Karpas-422 (cell line): ENCODE measurements around the gene RAC2. TPM values are rescaled to one million over a fixed set of nuclear protein-coding genes. Genes with fewer than 3 reads are reported as not detected.

ENCODE experiments used
- DNase-seq: peaks from one replicate; pipeline ENCODE4 v3.0.0-alpha.2; 2015
- H2AFZ ChIP-seq: fragments of 200-600 bp; sonication (generic); 2 replicates; pipeline ENCODE4 v1.6.1; 2014; ENCODE audit warnings: antibody characterized with exemption, low read length, mixed read lengths
- H3K27ac ChIP-seq: fragments of 200-600 bp; sonication (generic); 2 replicates; pipeline ENCODE4 v1.5.1; 2014; ENCODE audit warnings: mild to moderate bottlenecking, low read length, moderate library complexity
- H3K27me3 ChIP-seq: fragments of 200-600 bp; sonication (generic); 2 replicates; pipeline ENCODE4 v1.6.1; 2014; ENCODE audit warnings: low read length, mixed read lengths
- H3K36me3 ChIP-seq: fragments of 200-600 bp; sonication (generic); 2 replicates; pipeline ENCODE4 v1.6.1; 2014; ENCODE audit warnings: low read length, mixed read lengths; ENCODE audit not compliant: insufficient read depth
- H3K4me1 ChIP-seq: fragments of 200-600 bp; sonication (generic); 2 replicates; pipeline ENCODE4 v1.6.1; 2014; ENCODE audit warnings: mild to moderate bottlenecking, low read length, mixed read lengths
- H3K4me2 ChIP-seq: fragments of 200-600 bp; sonication (generic); 2 replicates; pipeline ENCODE4 v1.6.1; 2014; ENCODE audit warnings: low read length, low read depth, mild to moderate bottlenecking; ENCODE audit not compliant: poor library complexity, severe bottlenecking
- H3K4me3 ChIP-seq: fragments of 200-600 bp; sonication (generic); 2 replicates; pipeline ENCODE4 v1.5.1; 2014; ENCODE audit warnings: mild to moderate bottlenecking, antibody characterized with exemption, low read length, mixed read lengths
- H3K79me2 ChIP-seq: fragments of 200-600 bp; sonication (generic); 2 replicates; pipeline ENCODE4 v1.6.1; 2014; ENCODE audit warnings: mild to moderate bottlenecking, low read length, mixed read lengths
- H3K9ac ChIP-seq: fragments of 200-600 bp; sonication (generic); 2 replicates; pipeline ENCODE4 v1.6.0; 2014; ENCODE audit warnings: low read length
- H3K9me2 ChIP-seq: fragments of 200-600 bp; sonication (generic), shearing (Covaris generic); replicated peaks from 2 replicates; pipeline ENCODE4 v1.6.0; 2014; ENCODE audit warnings: mild to moderate bottlenecking, low read length, moderate library complexity; ENCODE audit not compliant: insufficient read depth
- H3K9me3 ChIP-seq: fragments of 300-700, 200-600 bp; sonication (generic); 2 replicates; pipeline ENCODE4 v1.6.1; 2014; ENCODE audit warnings: low read length, mixed read lengths
- H4K20me1 ChIP-seq: fragments of 200-600 bp; sonication (generic); 2 replicates; pipeline ENCODE4 v1.6.1; 2014; ENCODE audit warnings: mild to moderate bottlenecking, antibody characterized with exemption, low read length, low read depth; ENCODE audit not compliant: insufficient read depth
- total RNA-seq: library from RNA; depleted of rRNA; stranded (reverse); fragments of >200 nt; shearing (Covaris generic); gene quantifications from 2 replicates; pipeline ENCODE4 v1.2.3, GENCODE V29; 2014; ENCODE audit warnings: low replicate concordance

Gene RAC2
- total RNA-seq, 1 experiment from 2014 or later, result 294 TPM

GRCh38 chr22:37211866-37212173, 32.2 kb downstream of the RAC2 start:
- Histone ChIP-seq H3K9me2 (no peaks in the 10 kb centered on the region), H3K4me3 (no peak overlapping the region), H3K27me3 (no peaks in the 10 kb centered on the region), H3K9me3 (no peaks in the 10 kb centered on the region), H3K27ac (no peak overlapping the region), H2AFZ (no peak overlapping the region), H3K4me1 (peaks cover 5% of the 10 kb centered on the region), H4K20me1 (no peaks in the 10 kb centered on the region), H3K36me3 (no peaks in the 10 kb centered on the region), H3K4me2 (no peak overlapping the region), H3K9ac (no peak overlapping the region), H3K79me2 (no peaks in the 10 kb centered on the region)
- no peak for DNase-seq

GRCh38 chr22:37211075-37211865, 32.8 kb downstream of the RAC2 start:
- Histone ChIP-seq H3K4me1 (peaks cover 5% of the 10 kb centered on the region), H3K79me2 (no peaks in the 10 kb centered on the region), H3K4me2 (no peak overlapping the region), H3K9me3 (no peaks in the 10 kb centered on the region), H3K36me3 (no peaks in the 10 kb centered on the region), H3K27ac (no peak overlapping the region), H3K9me2 (no peaks in the 10 kb centered on the region), H4K20me1 (no peaks in the 10 kb centered on the region), H3K27me3 (no peaks in the 10 kb centered on the region), H2AFZ (no peak overlapping the region), H3K4me3 (no peak overlapping the region), H3K9ac (no peak overlapping the region)
- DNase-seq, result no peak

- Histone ChIP-seq H2AFZ (no peak overlapping the region), H3K4me1 (peaks cover 5% of the 10 kb centered on the region), H3K27ac (no peak overlapping the region), H3K79me2 (no peaks in the 10 kb centered on the region), H3K4me3 (no peak overlapping the region), H3K36me3 (no peaks in the 10 kb centered on the region), H3K9ac (no peak overlapping the region), H3K9me3 (no peaks in the 10 kb centered on the region), H4K20me1 (no peaks in the 10 kb centered on the region), H3K4me2 (no peak overlapping the region), H3K27me3 (no peaks in the 10 kb centered on the region), H3K9me2 (no peaks in the 10 kb centered on the region)
- no peak for DNase-seq
Observed at GRCh38 chr22:37210041-37210803, 33.8 kb downstream of the RAC2 start.

GRCh38 chr22:37209140-37209845, 34.8 kb downstream of the RAC2 start:
- Histone ChIP-seq H3K4me3 (no peak overlapping the region), H2AFZ (no peak overlapping the region), H3K79me2 (no peaks in the 10 kb centered on the region), H3K36me3 (no peaks in the 10 kb centered on the region), H3K27ac (no peak overlapping the region), H3K27me3 (no peaks in the 10 kb centered on the region), H3K9ac (no peak overlapping the region), H3K9me2 (no peaks in the 10 kb centered on the region), H3K4me2 (no peak overlapping the region), H3K9me3 (no peaks in the 10 kb centered on the region), H4K20me1 (no peaks in the 10 kb centered on the region), H3K4me1 (peaks cover 5% of the 10 kb centered on the region)
- DNase-seq, result no peak

GRCh38 chr22:37208401-37209139, 35.5 kb downstream of the RAC2 start:
- Histone ChIP-seq H3K9me2 (no peaks in the 10 kb centered on the region), H3K27ac (no peak overlapping the region), H4K20me1 (no peaks in the 10 kb centered on the region), H3K4me3 (no peak overlapping the region), H3K4me2 (no peak overlapping the region), H3K79me2 (no peaks in the 10 kb centered on the region), H3K9ac (no peak overlapping the region), H2AFZ (no peak overlapping the region), H3K9me3 (no peaks in the 10 kb centered on the region), H3K36me3 (no peaks in the 10 kb centered on the region), H3K27me3 (no peaks in the 10 kb centered on the region), H3K4me1 (peaks cover 5% of the 10 kb centered on the region)
- no peak for DNase-seq

GRCh38 chr22:37207981-37208380, 36.1 kb downstream of the RAC2 start:
- Histone ChIP-seq H3K9me3 (no peaks in the 10 kb centered on the region), H3K27ac (no peak overlapping the region), H2AFZ (no peak overlapping the region), H3K9ac (no peak overlapping the region), H3K79me2 (no peaks in the 10 kb centered on the region), H3K9me2 (no peaks in the 10 kb centered on the region), H3K4me2 (no peak overlapping the region), H3K36me3 (no peaks in the 10 kb centered on the region), H4K20me1 (no peaks in the 10 kb centered on the region), H3K4me1 (peaks cover 5% of the 10 kb centered on the region), H3K4me3 (no peak overlapping the region), H3K27me3 (no peaks in the 10 kb centered on the region)
- no peak for DNase-seq

- Histone ChIP-seq H3K36me3 (no peaks in the 10 kb centered on the region), H4K20me1 (no peaks in the 10 kb centered on the region), H3K9me2 (no peaks in the 10 kb centered on the region), H3K79me2 (no peaks in the 10 kb centered on the region), H3K27ac (no peak overlapping the region), H2AFZ (no peak overlapping the region), H3K4me3 (no peak overlapping the region), H3K4me1 (peaks cover 4% of the 10 kb centered on the region), H3K27me3 (no peaks in the 10 kb centered on the region), H3K9ac (no peak overlapping the region), H3K4me2 (no peak overlapping the region), H3K9me3 (no peaks in the 10 kb centered on the region)
- no peak for DNase-seq
Observed at GRCh38 chr22:37206841-37207821, 36.9 kb downstream of the RAC2 start.
